Erythroblast (primary cell): ENCODE measurements around the gene ARHGEF28.

Experiments
- GATA1 ChIP-seq: IDR thresholded peaks from 2 replicates; pipeline ENCODE4 v1.6.1; 2011; ENCODE audit warnings: low read depth, mild to moderate bottlenecking, control low read depth, low read length, moderate library complexity
- POLR2A ChIP-seq: IDR thresholded peaks from 2 replicates; pipeline ENCODE4 v1.6.1; 2011; ENCODE audit warnings: mild to moderate bottlenecking, low read length

DNA sequence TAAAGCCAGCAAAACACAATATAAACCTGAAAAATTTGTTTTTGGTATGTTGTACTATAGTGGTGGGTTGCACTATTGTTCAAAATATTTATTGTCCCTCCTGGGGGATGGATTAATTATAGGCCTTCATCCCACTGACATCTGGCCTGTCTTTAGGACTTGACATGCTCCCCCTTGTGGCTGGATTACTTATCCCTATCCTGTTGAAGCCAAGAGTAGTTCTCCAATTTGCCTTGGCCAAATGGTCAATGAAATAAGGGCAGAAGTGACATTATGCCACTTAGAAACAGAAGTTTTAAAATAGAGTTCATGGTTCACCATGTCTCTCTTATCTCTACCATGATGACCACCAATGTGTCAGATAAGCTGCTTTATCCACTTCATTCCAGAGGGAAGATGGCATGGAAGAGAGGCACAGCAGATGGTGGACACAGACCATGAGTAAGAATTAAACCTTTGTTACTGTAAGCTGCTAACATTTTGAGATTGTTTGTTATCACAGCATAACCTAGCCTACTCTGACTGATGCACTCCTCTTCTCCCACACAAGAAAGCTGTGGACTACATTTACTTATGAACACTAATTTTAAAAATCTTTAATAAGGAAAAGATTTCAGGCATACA lies 29.2 kb upstream of the ARHGEF28 start:
- TF ChIP-seq POLR2A = no peak
- TF ChIP-seq GATA1 = no peak
